AG09319 (cell line): ENCODE results near the gene MALAT1.

Source experiments
- DNase-seq: peaks from one replicate; pipeline ENCODE4 v3.0.0-alpha.2; 2010; ENCODE audit warnings: low read depth; ENCODE audit errors: extremely low read depth
- CTCF ChIP-seq: IDR thresholded peaks from 2 replicates; pipeline ENCODE4 v1.5.1; 2011; ENCODE audit warnings: low read depth, mild to moderate bottlenecking, inconsistent platforms, low read length, moderate library complexity

The MALAT1 gene

GRCh38 chr11:65538915-65539743 is 40.3 kb downstream of the MALAT1 start:
- no peak for DNase-seq
- no peak for TF ChIP-seq CTCF

- DNase-seq, result no peak
- no peak for TF ChIP-seq CTCF
Observed at GRCh38 chr11:65539744-65540289, 41.0 kb downstream of the MALAT1 start.

- TF ChIP-seq CTCF, result peak; percentile 83
- peak; percentile 77 for DNase-seq
Observed at GRCh38 chr11:65540290-65541092, 41.6 kb downstream of the MALAT1 start.

- TF ChIP-seq CTCF, result no peak
- DNase-seq, result no peak
Observed at GRCh38 chr11:65541093-65541982, 42.5 kb downstream of the MALAT1 start.

GRCh38 chr11:65542738-65543390 is 44.0 kb downstream of the MALAT1 start:
- no peak for TF ChIP-seq CTCF
- no peak for DNase-seq

GRCh38 chr11:65545853-65546216 is 47.0 kb downstream of the MALAT1 start:
- DNase-seq, result no peak

More at GRCh38 chr11:65545853-65546216, 47.0 kb downstream of the MALAT1 start:
- TF ChIP-seq CTCF, result no peak
